ENCODE measurements around the gene TPCN2. TPM values are rescaled to one million over a fixed set of nuclear protein-coding genes. Genes with fewer than 3 reads are reported as not detected.

The TPCN2 gene
- total and polyA plus RNA-seq, 12 donors = 3.1 to 21.6 (median 10.4) TPM

DNA sequence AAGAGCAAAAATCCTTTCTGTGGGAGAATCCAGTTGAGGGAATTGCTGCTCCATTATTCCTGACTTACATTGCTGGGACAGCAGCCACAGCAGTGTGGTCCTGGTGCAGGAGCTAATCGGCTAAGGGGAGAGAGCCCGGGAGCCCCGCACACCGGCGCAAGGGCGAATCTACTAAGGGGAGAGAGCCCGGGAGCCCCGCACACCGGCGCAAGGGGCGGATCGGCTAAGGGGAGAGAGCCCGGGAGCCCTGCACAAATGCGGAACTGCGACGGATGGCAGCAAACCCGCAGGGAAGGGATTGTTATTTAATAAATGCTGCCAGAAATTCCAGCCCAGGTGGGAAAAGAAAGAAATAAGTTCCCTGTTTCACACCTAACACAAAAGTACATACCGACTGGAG is 43.5 kb downstream of the TPCN2 start:
- TF ChIP-seq, protein P1, sequence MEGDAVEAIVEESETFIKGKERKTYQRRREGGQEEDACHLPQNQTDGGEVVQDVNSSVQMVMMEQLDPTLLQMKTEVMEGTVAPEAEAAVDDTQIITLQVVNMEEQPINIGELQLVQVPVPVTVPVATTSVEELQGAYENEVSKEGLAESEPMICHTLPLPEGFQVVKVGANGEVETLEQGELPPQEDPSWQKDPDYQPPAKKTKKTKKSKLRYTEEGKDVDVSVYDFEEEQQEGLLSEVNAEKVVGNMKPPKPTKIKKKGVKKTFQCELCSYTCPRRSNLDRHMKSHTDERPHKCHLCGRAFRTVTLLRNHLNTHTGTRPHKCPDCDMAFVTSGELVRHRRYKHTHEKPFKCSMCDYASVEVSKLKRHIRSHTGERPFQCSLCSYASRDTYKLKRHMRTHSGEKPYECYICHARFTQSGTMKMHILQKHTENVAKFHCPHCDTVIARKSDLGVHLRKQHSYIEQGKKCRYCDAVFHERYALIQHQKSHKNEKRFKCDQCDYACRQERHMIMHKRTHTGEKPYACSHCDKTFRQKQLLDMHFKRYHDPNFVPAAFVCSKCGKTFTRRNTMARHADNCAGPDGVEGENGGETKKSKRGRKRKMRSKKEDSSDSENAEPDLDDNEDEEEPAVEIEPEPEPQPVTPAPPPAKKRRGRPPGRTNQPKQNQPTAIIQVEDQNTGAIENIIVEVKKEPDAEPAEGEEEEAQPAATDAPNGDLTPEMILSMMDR (IDR thresholded peaks at IDR 0.05) = no peak
- no peak for TF ChIP-seq POLR2A (IDR thresholded peaks at IDR 0.05)
- intact Hi-C loops (cut with DNase I) = no loop called here
- DNase-seq = no peak
- no peak overlapping the region for H3K4me3 ChIP-seq
- no peaks in the 10 kb centered on the region for H3K27me3 ChIP-seq
- no peaks in the 10 kb centered on the region for H3K36me3 ChIP-seq (replicated peaks in 1 of 2)
- H3K9me3 ChIP-seq (replicated peaks in 1 of 3) = no peaks in the 10 kb centered on the region
- peaks cover 4 to 9% of the 10 kb centered on the region in 2 donors for H3K4me1 ChIP-seq (replicated peaks in 1 of 2)
- 94 to 95% (median 94%) methylated on average over 18 of the region's 18 CpGs for WGBS, 4 donors
- H3K27ac ChIP-seq = no peak overlapping the region

DNA sequence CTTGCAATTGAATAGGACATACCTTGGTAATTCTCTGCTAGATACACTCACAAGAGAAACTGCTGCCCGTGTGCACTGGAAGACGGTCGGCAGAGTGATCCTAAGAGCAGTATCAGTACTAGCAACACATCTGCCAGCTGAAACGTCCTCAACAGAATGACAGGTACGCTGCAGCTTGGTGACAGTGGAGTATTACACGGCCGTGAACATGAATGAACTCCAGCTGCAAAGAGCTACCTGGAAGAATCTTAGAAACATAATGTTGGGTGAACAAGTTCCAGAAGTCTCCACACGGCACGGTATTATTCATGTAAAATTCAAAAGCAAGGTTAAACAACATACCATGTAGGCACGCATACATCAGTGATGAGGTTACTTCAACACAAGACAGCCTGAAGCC is 44.4 kb downstream of the TPCN2 start:
- no peaks in the 10 kb centered on the region for H3K9me3 ChIP-seq (replicated peaks in 1 of 3)
- intact Hi-C loops (cut with DNase I) = no loop called here
- H3K27ac ChIP-seq = no peak overlapping the region
- DNase-seq = no peak
- H3K36me3 ChIP-seq (replicated peaks in 1 of 2) = no peaks in the 10 kb centered on the region
- peaks cover 4 to 9% of the 10 kb centered on the region in 2 donors for H3K4me1 ChIP-seq (replicated peaks in 1 of 2)
- 85 to 96% (median 88%) methylated on average over 10 of the region's 10 CpGs for WGBS, 4 donors
- no peak for TF ChIP-seq POLR2A (IDR thresholded peaks at IDR 0.05)
- H3K27me3 ChIP-seq = no peaks in the 10 kb centered on the region
- no peak overlapping the region for H3K4me3 ChIP-seq

DNA sequence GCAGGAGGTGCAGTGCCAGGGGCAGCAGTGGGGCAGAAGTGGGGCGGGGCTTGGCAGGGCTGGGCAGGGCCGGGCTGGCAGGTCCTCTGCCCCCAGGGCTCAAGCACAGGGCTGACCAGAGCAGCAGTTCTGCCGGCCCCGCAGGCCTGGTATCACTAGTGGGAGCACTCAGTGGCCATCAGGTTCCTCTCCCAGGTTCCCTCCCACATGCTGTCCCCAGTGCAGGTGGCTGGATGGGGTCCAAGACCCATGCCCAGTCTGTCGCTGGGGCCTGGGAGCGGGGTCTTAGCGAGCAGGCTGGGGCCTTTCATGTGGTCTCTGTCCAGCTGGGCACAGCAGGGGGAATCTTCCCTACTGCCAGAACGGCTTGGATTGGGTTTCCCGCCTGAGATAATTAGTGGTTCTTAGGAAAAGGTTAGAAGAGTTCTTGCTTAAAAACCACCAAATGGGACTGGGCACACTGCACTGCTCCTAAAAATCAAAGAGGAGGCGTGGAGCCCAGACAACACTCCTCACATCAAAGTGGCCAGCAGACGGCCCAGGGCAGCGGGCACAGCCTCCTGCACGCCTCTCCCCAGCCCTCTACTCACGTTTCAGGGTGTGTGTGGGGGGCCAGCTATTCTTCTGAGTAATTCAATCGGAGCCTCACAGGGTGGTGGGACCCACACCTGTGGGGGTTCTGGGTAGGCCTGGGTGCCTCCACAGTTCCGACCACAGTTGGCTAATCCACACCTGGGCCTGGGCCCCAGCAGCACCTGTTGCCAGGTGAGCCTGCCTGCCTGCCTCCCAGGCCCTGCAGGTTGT is 45.6 kb downstream of the TPCN2 start:
- Histone ChIP-seq H3K4me3 (no peak overlapping the region), H3K4me1 (replicated peaks in 1 of 2) (peaks cover 0 to under 1% of the 10 kb centered on the region in 2 donors), H3K36me3 (replicated peaks in 1 of 2) (no peaks in the 10 kb centered on the region), H3K27ac (no peak overlapping the region), H3K9me3 (replicated peaks in 1 of 3) (no peaks in the 10 kb centered on the region), H3K27me3 (no peaks in the 10 kb centered on the region)
- DNase-seq = no peak
- 54 to 61% (median 57%) methylated on average over 4 to 16 of the region's 16 CpGs for WGBS, 4 donors
- intact Hi-C loops (cut with DNase I) = no loop called here
- no peak for TF ChIP-seq POLR2A (IDR thresholded peaks at IDR 0.05)
- TF ChIP-seq, protein P1 (IDR thresholded peaks at IDR 0.05) = no peak

DNA sequence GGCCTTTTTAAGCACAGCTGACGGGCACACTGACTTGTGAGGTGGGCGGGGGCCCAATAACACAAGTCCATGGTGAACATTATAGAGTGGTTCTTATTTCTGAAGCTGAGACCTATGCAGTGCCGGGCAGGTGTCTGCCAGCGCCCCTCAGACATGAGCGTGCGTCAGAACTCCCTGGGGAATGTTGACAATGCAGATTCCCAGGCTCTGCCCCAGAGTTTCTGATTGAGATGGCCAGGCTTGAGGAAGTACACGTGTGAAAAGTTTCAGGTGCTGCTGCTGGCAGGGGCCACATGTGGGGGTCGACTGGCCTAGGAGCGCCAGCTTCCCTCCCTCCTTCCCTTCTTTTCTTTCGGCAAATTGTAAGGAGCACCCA is 46.2 kb downstream of the TPCN2 start:
- H3K4me1 ChIP-seq (replicated peaks in 1 of 2) = no peaks in the 10 kb centered on the region
- intact Hi-C loops (cut with DNase I) = no loop called here
- DNase-seq = no peak
- H3K9me3 ChIP-seq (replicated peaks in 1 of 3) = no peaks in the 10 kb centered on the region
- H3K36me3 ChIP-seq (replicated peaks in 1 of 2) = no peaks in the 10 kb centered on the region
- 74 to 81% (median 77%) methylated on average over 6 to 10 of the region's 10 CpGs for WGBS, 4 donors
- H3K4me3 ChIP-seq = no peak overlapping the region
- no peak overlapping the region for H3K27ac ChIP-seq
- H3K27me3 ChIP-seq = no peaks in the 10 kb centered on the region
- TF ChIP-seq POLR2A (IDR thresholded peaks at IDR 0.05) = no peak
- TF ChIP-seq, protein P1 (IDR thresholded peaks at IDR 0.05) = no peak

DNA sequence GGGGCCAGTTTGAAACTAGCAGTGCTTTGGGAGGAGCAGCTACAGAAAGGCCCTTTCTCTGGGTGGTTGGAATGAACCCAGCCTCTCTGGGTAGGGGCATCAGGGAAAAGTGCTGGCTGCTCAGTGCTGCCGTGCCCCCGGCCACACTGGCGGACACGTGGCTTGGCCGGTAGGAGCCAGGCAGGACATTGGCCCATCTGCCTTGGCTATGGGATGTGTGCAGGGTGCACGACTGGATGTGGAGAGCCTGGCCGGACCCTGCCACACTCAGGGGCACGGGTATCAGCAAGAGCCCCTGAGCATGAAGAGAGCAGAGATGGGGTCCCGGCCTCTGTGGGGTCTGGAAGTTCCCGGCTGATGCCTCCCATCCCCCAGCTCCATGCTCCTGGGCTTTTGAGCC is 46.6 kb downstream of the TPCN2 start:
- Histone ChIP-seq H3K27me3 (no peaks in the 10 kb centered on the region), H3K4me3 (no peak overlapping the region), H3K36me3 (replicated peaks in 1 of 2) (no peaks in the 10 kb centered on the region), H3K9me3 (replicated peaks in 1 of 3) (no peaks in the 10 kb centered on the region), H3K4me1 (replicated peaks in 1 of 2) (no peaks in the 10 kb centered on the region), H3K27ac (no peak overlapping the region)
- DNase-seq = no peak
- TF ChIP-seq, protein P1 (IDR thresholded peaks at IDR 0.05) = no peak
- no peak for TF ChIP-seq POLR2A (IDR thresholded peaks at IDR 0.05)
- intact Hi-C loops (cut with DNase I) = no loop called here
- 71 to 89% (median 74%) methylated on average over 8 to 10 of the region's 10 CpGs for WGBS, 4 donors
